Activated CD4-positive, alpha-beta memory T cell treated with anti-CD3 and anti-CD28 coated beads for 36 hours (primary cell): ENCODE results near the gene OLFML2B. TPM values are rescaled to one million over a fixed set of nuclear protein-coding genes. Genes with fewer than 3 reads are reported as not detected.
"Not testable (repeated sequence)": the region's sequence is repeated elsewhere in the genome, so short reads cannot be mapped to it uniquely, and the experiment has no call there.

Experiments used
- CTCF ChIA-PET: fragments of 350-600 bp; sonication (Branson Sonifier 250); formaldehyde crosslinking; loops from one replicate; lab custom pipeline; 2021; ENCODE audit warnings: antibody characterized with exemption, inconsistent platforms; lab: Charles Lee
- POLR2A ChIA-PET: fragments of 350-600 bp; sonication (Branson Sonifier 250); formaldehyde crosslinking; loops from one replicate; lab custom pipeline; 2021; ENCODE audit warnings: antibody characterized with exemption; lab: Charles Lee
- DNase-seq: peaks from one replicate; pipeline ENCODE4 v3.0.0-alpha.2; 2020
- H3K27ac Mint-ChIP-seq: one replicate; pipeline ENCODE4 v1.8.0; 2021; ENCODE audit warnings: mixed read lengths
- H3K27me3 Mint-ChIP-seq: one replicate; pipeline ENCODE4 v1.8.0; 2021; ENCODE audit warnings: mixed read lengths
- H3K36me3 Mint-ChIP-seq: one replicate; pipeline ENCODE4 v1.8.0; 2021; ENCODE audit warnings: mixed read lengths
- H3K4me1 Mint-ChIP-seq: one replicate; pipeline ENCODE4 v1.8.0; 2021; ENCODE audit warnings: low read depth, mixed read lengths
- H3K4me3 Mint-ChIP-seq: one replicate; pipeline ENCODE4 v1.8.0; 2021; ENCODE audit warnings: mild to moderate bottlenecking, mixed read lengths
- H3K9me3 Mint-ChIP-seq: one replicate; pipeline ENCODE4 v1.8.0; 2021; ENCODE audit warnings: mixed read lengths
- intact Hi-C: fragments of 100-400 bp; cut with micrococcal nuclease; formaldehyde crosslinking; loops from one replicate; pipeline ENCODE4 v1.15.1; 2023
- total RNA-seq, 2 experiments: library from RNA; stranded (reverse); gene quantifications; one replicate each; pipeline ENCODE4 v1.2.3, GENCODE V29; 2021

The OLFML2B gene
- total RNA-seq = not detected

DNA sequence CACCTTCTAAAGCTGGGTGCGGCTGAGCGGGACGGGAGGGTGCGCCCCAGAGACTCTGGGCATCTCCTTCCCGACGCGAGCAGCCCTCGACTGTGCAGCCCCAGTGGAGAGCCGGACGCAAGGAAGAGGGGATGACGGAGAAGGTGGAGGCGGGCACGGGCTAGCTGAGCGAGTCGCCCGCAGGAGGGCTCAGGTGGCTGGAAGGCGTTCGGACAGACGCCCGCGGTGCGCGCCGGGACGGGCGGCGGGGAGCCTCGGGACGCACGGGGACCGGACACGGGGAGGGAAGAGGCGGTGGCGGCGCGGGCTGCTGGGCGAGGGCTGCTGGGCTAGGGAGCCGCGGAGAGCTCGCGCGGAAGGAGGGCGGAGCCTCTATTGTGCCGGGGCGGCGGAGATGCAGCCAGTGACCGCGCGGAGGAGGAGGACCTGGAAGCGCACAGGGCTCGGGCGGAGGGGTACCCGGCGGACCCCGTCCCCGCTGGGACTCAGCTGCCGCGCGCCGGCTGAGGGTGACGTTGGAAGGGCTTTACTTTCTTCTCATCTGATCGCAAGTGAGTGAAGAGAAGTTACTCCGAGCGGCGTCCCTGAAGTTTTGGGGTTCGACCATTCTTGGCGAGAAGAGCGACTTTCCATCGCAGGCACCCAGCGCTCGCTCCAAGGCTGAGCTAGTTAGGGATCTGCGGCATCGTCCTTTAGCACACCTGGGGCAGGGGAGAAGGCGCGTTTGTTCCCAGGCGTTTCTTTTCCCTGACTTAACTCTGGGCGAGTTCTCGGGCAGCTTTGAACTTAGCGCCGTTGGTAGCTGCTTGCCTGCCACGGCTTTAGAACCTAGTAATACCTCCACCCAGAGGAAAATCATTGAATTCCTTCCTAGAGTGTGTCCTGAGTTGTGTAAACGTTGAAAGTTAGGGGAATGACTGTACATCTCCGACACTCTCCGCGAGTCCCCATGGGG lies at the start of gene OLFML2B:
Gene OLFML2B (minus strand): TSS at position 323 of the 955 bp plus-strand sequence. CDS start 439 bp downstream, outside the sequence.
- Mint-ChIP-seq H3K27ac (no peak within 1 kb of the TSS), H3K9me3 (no peaks in the 10 kb centered on the region), H3K4me1 (peaks cover 6% of the 10 kb centered on the region), H3K27me3 (peaks cover 34% of the 10 kb centered on the region), H3K36me3 (no peaks in the 10 kb centered on the region), H3K4me3 (peak within 1 kb of the TSS; percentile 70)
- intact Hi-C loops = loop anchor here (1.0 to 5.0 kb wide), 3 partner anchors 61 to 232 kb away; no protein-coding TSS in a partner anchor
- CTCF ChIA-PET = interaction anchor here (0.9 to 2.5 kb wide), 6 partner anchors 11 to 231 kb away, joined by 3 to 17 read pairs (median 6); no protein-coding TSS in a partner anchor
- DNase-seq = peak; percentile 59
- POLR2A ChIA-PET = interaction anchor here (0.7 kb wide), 1 partner anchor 16 kb away, joined by 3 read pairs; no protein-coding TSS in a partner anchor

DNA sequence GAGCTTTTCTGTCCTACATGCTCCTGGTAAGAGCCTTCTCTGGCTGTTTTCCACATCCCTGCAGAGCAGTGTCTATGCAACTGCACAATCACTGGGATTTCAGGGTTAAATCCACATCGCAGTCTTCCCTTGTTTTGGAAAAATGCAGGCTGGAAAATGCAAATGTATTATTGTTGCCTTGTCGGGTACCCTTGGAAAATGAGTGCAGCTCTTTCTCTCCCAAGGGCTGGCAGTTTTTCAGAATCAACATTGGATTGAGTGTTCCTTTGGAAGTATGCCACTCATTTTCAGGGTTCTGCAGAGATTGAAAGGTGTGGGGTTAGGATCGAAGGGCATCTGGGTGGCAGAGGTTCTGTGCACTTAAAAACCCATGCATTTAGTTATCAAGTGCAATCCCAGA lies 49.1 kb upstream of the OLFML2B start:
- peaks cover 9% of the 10 kb centered on the region for H3K4me1 Mint-ChIP-seq
- ChIA-PET POLR2A (no interaction called here), CTCF (no interaction called here)
- no peaks in the 10 kb centered on the region for H3K9me3 Mint-ChIP-seq
- peaks cover 54% of the 10 kb centered on the region for H3K27me3 Mint-ChIP-seq
- DNase-seq = no peak
- intact Hi-C loops = no loop called here
- H3K27ac Mint-ChIP-seq = no peak overlapping the region
- no peaks in the 10 kb centered on the region for H3K36me3 Mint-ChIP-seq
- H3K4me3 Mint-ChIP-seq = no peak overlapping the region

DNA sequence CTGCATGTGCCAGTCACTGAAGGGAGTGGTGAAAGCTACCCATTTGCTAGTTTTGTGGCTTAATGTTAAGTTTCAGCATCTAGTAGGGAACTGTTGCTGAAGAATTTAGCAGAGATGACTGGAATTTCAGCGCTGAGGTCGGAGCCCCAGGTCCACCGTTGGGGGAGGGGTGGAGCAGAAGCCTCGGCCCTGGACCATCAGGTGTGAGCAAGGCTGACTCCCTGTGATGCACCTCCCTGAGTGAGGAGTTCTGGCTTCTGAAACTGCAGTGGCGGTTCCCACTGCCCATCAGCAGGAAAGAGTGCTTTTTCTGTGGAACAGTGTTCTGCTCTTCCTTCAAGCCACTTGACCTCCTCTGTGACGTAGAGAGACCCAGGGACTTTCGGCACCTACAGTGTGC lies 47.2 kb upstream of the OLFML2B start:
- no peak for DNase-seq
- intact Hi-C loops = no loop called here
- H3K4me3 Mint-ChIP-seq = peak overlapping the region; percentile 1
- ChIA-PET POLR2A (interaction anchor here (0.7 kb wide), 1 partner anchor 374 kb away, joined by 5 read pairs; no protein-coding TSS in a partner anchor), CTCF (interaction anchor here (1.4 kb wide), 1 partner anchor 34 kb away, joined by 5 read pairs; no protein-coding TSS in a partner anchor)
- no peaks in the 10 kb centered on the region for H3K36me3 Mint-ChIP-seq
- peaks cover 9% of the 10 kb centered on the region for H3K4me1 Mint-ChIP-seq
- no peaks in the 10 kb centered on the region for H3K9me3 Mint-ChIP-seq
- H3K27ac Mint-ChIP-seq = no peak overlapping the region
- peaks cover 54% of the 10 kb centered on the region for H3K27me3 Mint-ChIP-seq

DNA sequence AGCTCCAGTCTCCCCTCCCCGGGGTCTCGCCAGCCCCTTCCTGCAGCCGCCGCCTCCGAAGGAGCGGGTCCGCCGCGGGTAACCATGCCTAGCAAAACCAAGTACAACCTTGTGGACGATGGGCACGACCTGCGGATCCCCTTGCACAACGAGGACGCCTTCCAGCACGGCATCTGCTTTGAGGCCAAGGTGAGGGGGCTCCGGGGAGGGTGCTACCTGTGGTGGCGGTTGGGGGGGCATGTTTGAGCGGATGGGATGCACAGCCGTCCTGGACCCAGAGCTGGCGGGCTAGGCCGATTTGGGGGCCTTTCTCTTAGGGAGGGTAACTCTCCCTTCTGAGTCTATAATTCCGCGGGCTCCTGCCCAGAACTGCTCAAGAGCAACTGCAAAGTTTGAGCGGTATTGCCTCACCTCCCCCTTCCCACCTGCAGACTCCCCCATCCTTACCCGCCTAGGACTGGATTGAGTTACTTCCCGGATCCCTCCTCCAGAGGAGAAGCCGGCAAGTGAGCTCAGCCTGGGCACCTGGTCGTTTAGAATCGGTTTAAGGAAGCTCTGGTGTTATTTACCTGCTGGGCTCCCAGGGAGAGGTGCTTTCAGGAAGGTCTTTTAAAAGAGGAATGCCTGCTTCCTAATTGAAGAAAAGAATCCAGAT lies 46.6 kb upstream of the OLFML2B start:
- intact Hi-C loops = no loop called here
- H3K27ac Mint-ChIP-seq = no peak overlapping the region
- peak overlapping the region; percentile 73 for H3K4me3 Mint-ChIP-seq
- peaks cover 57% of the 10 kb centered on the region for H3K27me3 Mint-ChIP-seq
- POLR2A ChIA-PET = interaction anchor here (0.7 kb wide), 2 partner anchors 230 to 375 kb away, joined by 3 to 5 read pairs; no protein-coding TSS in a partner anchor
- H3K9me3 Mint-ChIP-seq = no peaks in the 10 kb centered on the region
- H3K4me1 Mint-ChIP-seq = peaks cover 9% of the 10 kb centered on the region
- no peaks in the 10 kb centered on the region for H3K36me3 Mint-ChIP-seq
- CTCF ChIA-PET = interaction anchor here (1.4 kb wide), 1 partner anchor 33 kb away, joined by 5 read pairs; no protein-coding TSS in a partner anchor
- DNase-seq = peak; percentile 14

DNA sequence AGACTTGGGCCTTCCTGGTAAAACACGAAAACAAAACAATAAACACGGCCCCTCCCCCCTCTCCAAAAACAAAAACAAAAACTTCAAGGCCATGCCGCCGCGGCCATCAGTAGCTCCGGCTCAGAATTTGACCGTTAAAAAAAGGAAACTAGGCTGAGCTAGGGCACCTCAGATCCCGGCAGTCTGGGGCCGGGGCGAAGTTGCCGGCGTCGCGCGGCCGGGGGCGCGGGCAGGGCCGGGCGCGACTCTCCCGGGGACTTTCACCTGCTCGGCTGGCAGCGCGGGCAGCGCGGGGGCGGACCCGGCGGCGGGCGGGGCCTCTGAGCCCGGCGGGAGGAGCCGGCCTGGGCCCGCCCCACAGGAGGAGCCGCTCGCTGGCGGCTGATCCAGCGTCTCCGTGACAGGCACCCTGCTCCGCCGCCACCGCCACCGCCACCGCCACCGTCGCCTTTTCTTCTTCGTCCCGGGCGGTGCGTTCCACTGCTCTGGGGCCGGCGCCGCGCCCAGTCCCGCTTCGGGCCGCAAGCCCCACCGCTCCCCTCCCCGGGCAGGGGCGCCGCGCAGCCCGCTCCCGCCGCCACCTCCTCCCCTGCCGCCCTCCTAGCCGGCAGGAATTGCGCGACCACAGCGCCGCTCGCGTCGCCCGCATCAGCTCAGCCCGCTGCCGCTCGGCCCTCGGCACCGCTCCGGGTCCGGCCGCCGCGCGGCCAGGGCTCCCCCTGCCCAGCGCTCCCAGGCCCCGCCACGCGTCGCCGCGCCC lies 45.8 kb upstream of the OLFML2B start, which contains the start of gene NOS1AP:
Gene NOS1AP (plus strand): TSS at position 358 of the 760 bp plus-strand sequence. CDS start 487 bp downstream, outside the sequence.
- ChIA-PET CTCF (interaction anchor here (1.0 to 1.4 kb wide), 3 partner anchors 13 to 322 kb away, joined by 3 to 5 read pairs (median 3); no protein-coding TSS in a partner anchor), POLR2A (no interaction called here)

DNA sequence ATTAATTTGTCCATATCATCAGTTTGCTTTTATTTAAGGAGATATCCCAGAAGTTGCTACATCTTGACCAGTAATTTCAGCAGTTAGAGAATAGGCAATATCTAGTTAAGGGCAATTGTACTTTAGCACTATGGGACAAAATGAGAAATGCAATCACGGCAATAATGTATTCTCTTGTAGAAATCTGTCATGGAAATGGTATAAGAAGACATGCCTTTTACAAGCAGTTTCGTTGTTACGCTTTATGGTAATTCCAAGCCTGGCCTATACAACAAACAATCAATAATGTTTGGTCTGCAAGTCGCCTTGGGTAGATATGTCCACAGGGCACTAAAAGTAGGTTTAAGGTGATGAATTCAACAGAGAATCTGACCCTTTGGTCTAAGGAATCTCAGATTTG lies 44.6 kb upstream of the OLFML2B start:
- H3K4me1 Mint-ChIP-seq = peaks cover 9% of the 10 kb centered on the region
- no peak overlapping the region for H3K4me3 Mint-ChIP-seq
- POLR2A ChIA-PET = no interaction called here
- CTCF ChIA-PET = interaction anchor here (1.0 to 1.4 kb wide), 2 partner anchors 12 to 323 kb away, joined by 3 read pairs; no protein-coding TSS in a partner anchor
- intact Hi-C loops = no loop called here
- H3K9me3 Mint-ChIP-seq = no peaks in the 10 kb centered on the region
- no peak for DNase-seq
- no peaks in the 10 kb centered on the region for H3K36me3 Mint-ChIP-seq
- H3K27ac Mint-ChIP-seq = no peak overlapping the region
- peaks cover 56% of the 10 kb centered on the region for H3K27me3 Mint-ChIP-seq

More for the DNA sequence above, 45.8 kb upstream of the OLFML2B start, which contains the start of gene NOS1AP:
- peak; percentile 84 for DNase-seq
- intact Hi-C loops = no loop called here
- peaks cover 9% of the 10 kb centered on the region for H3K4me1 Mint-ChIP-seq
- H3K27ac Mint-ChIP-seq = no peak within 1 kb of the TSS
- peaks cover 61% of the 10 kb centered on the region for H3K27me3 Mint-ChIP-seq
- peak within 1 kb of the TSS; percentile 73 for H3K4me3 Mint-ChIP-seq
- no peaks in the 10 kb centered on the region for H3K36me3 Mint-ChIP-seq
- no peaks in the 10 kb centered on the region for H3K9me3 Mint-ChIP-seq

DNA sequence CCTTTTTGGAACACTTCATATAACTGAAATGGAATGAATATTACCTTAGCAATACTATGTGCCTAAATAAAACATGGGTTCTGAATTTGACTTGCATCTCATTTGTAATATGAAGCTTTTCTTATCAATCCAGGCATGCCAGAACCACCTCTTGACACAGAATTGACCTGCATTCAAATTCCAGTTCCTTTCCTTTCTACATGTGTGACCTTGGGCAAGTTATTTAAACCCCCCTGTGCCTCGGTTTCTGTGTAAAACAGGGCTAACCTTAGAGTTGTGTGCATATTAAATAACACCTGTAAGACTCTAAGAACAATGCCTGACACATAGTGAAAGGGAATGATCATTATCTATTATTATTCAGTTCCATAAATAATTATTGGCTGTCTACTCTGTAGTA lies 43.8 kb upstream of the OLFML2B start:
- H3K4me1 Mint-ChIP-seq = peaks cover 9% of the 10 kb centered on the region
- intact Hi-C loops = no loop called here
- H3K27ac Mint-ChIP-seq = no peak overlapping the region
- H3K4me3 Mint-ChIP-seq = no peak overlapping the region
- DNase-seq = no peak
- no peaks in the 10 kb centered on the region for H3K36me3 Mint-ChIP-seq
- ChIA-PET CTCF (no interaction called here), POLR2A (no interaction called here)
- peaks cover 53% of the 10 kb centered on the region for H3K27me3 Mint-ChIP-seq
- H3K9me3 Mint-ChIP-seq = no peaks in the 10 kb centered on the region

DNA sequence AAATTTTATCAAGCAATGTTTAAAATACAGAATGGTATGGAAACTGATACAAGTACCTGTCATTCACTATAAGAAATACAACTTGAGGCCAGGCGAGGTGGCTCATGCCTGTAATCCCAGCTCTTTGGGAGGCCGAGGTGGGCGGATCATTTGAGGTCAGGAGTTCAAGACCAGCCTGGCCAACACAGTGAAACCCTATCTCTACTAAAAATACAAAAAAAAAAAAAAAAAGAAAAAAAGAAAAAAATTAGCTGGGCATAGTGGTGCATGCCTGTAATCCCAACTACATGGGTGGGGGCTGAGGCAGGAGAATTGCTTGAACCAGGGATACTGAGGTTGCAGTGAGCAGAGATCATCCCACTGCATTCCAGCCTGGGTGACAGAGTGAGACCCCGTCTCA lies 43.2 kb upstream of the OLFML2B start:
- DNase-seq, H3K27ac Mint-ChIP-seq, H3K36me3 Mint-ChIP-seq, H3K4me1 Mint-ChIP-seq, H3K4me3 Mint-ChIP-seq, CTCF ChIA-PET, intact Hi-C loops, POLR2A ChIA-PET, H3K9me3 Mint-ChIP-seq: not testable (repeated sequence)
- peaks cover 50% of the 10 kb centered on the region for H3K27me3 Mint-ChIP-seq

DNA sequence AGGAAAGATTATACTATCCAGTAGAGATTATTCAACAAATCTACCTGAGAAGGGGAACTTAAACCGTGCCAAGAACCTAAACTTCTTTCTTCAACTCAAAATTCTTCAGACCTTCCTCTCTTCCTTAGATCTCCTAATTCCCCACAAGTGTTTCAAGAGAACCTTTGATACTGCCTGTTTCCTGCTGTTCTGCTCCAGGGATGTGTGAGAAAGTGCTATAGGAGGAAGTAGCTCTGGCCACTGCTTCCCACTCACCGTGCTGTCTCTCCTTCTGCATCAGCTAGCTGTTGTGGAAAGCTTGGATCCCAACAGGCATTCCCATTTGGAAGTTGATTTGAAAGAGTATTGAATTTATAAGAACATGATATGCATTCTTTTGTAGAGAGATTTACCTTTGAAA lies 41.3 kb upstream of the OLFML2B start:
- no peak overlapping the region for H3K27ac Mint-ChIP-seq
- no peaks in the 10 kb centered on the region for H3K36me3 Mint-ChIP-seq
- no peak for DNase-seq
- H3K9me3 Mint-ChIP-seq = no peaks in the 10 kb centered on the region
- H3K27me3 Mint-ChIP-seq = peaks cover 41% of the 10 kb centered on the region
- CTCF ChIA-PET = no interaction called here
- intact Hi-C loops = no loop called here
- H3K4me3 Mint-ChIP-seq = no peak overlapping the region
- peaks cover 4% of the 10 kb centered on the region for H3K4me1 Mint-ChIP-seq
- POLR2A ChIA-PET = no interaction called here

DNA sequence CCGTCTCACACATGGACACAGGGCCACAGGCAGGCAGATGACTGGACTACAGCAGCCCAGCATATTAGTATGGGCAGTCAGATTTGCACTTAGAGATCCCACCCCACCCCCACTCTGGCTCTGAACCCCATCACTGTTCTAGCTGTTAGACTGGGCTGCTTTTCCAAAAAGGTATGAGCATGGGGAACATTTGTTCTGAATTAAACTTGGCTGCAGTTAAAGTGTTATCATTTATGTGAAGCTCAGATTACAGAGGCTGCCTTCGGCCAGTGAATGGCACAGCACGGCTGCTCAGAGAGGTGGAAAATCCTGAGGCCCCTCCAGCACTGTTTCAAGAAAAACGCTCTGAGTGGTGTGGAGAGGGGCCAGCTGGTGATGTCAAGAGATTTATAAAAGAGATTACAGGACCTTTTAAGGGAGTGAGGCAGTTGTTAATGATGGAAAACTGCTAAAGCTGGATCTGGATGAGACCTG lies 38.9 kb upstream of the OLFML2B start:
- intact Hi-C loops = no loop called here
- DNase-seq = no peak
- Mint-ChIP-seq H3K27me3 (peaks cover 28% of the 10 kb centered on the region), H3K4me3 (no peak overlapping the region), H3K9me3 (no peaks in the 10 kb centered on the region), H3K27ac (no peak overlapping the region), H3K36me3 (no peaks in the 10 kb centered on the region), H3K4me1 (no peaks in the 10 kb centered on the region)
- POLR2A ChIA-PET = no interaction called here
- CTCF ChIA-PET = interaction anchor here (0.6 to 1.1 kb wide), 2 partner anchors 217 to 270 kb away, joined by 3 read pairs; no protein-coding TSS in a partner anchor

DNA sequence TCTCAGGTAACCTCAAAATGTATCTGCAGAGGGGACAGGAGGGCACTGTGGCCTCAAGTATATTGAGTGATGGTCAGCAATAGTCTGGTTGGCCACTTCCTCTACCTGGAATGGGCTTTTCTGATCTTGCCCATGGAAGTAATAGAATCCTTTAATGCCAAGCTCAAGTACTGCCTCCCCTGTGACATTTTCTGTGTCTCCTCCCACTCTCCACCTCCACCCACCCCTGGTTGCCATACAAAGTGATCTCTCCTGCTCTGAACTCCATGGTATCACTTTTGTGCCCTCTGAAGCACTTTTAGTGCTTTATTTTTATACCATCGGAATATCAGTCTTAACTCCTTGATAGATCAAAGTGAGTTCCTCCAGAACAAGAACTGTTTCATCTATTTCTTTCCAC lies 36.6 kb upstream of the OLFML2B start:
- Mint-ChIP-seq H3K27me3 (peaks cover 18% of the 10 kb centered on the region), H3K27ac (no peak overlapping the region), H3K4me3 (no peak overlapping the region), H3K9me3 (no peaks in the 10 kb centered on the region), H3K4me1 (no peaks in the 10 kb centered on the region), H3K36me3 (no peaks in the 10 kb centered on the region)
- ChIA-PET POLR2A (no interaction called here), CTCF (no interaction called here)
- intact Hi-C loops = no loop called here
- no peak for DNase-seq
